AG09319 (cell line): Measurements from ENCODE around the gene C1QA.

Experiments
- DNase-seq: peaks from one replicate; pipeline ENCODE4 v3.0.0-alpha.2; 2010; ENCODE audit warnings: low read depth; ENCODE audit errors: extremely low read depth
- TF ChIP-seq, protein P1 (sequence below): IDR thresholded peaks from 2 replicates; pipeline ENCODE4 v1.5.1; 2011; ENCODE audit warnings: low read depth, mild to moderate bottlenecking, inconsistent platforms, low read length, moderate library complexity

The C1QA gene

DNA sequence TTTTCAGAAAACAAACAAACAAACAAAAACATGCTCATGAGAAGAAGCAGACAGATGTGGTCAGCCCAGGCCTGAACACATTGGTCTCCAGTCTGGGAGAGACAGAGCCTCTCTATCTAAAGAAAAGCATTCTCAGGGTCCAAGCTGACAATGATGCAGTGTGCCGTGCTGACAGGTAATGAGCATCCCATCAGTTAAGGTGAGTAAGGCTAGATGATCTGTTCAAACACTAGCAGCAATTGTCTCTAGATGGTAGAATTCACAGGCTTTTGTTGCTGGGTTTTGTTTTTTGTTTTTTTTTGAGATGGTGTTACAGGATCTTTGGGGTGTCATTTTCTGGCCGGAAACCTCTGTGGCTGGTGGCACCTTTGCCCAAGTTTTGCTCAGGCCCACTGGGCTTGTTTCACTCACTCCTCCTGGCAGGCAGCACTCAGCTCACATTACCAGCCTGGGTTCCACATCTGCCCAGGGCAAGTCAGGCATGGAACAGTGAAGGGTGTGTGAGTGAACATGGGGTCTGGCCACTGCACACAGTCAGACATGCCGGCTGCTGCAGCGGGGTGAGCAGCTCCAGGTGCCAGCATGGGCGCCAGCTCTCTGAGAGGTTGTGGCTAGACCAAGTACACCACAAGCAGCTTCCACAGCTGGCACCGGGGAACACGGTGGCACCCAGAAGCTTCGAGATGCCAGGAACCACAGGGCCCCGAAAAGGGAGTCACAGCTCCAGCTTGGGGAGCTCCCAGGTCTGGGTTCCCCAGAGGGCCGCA, 2.5 kb upstream of the C1QA start:
- DNase-seq = no peak
- TF ChIP-seq, protein P1, sequence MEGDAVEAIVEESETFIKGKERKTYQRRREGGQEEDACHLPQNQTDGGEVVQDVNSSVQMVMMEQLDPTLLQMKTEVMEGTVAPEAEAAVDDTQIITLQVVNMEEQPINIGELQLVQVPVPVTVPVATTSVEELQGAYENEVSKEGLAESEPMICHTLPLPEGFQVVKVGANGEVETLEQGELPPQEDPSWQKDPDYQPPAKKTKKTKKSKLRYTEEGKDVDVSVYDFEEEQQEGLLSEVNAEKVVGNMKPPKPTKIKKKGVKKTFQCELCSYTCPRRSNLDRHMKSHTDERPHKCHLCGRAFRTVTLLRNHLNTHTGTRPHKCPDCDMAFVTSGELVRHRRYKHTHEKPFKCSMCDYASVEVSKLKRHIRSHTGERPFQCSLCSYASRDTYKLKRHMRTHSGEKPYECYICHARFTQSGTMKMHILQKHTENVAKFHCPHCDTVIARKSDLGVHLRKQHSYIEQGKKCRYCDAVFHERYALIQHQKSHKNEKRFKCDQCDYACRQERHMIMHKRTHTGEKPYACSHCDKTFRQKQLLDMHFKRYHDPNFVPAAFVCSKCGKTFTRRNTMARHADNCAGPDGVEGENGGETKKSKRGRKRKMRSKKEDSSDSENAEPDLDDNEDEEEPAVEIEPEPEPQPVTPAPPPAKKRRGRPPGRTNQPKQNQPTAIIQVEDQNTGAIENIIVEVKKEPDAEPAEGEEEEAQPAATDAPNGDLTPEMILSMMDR = no peak

DNA sequence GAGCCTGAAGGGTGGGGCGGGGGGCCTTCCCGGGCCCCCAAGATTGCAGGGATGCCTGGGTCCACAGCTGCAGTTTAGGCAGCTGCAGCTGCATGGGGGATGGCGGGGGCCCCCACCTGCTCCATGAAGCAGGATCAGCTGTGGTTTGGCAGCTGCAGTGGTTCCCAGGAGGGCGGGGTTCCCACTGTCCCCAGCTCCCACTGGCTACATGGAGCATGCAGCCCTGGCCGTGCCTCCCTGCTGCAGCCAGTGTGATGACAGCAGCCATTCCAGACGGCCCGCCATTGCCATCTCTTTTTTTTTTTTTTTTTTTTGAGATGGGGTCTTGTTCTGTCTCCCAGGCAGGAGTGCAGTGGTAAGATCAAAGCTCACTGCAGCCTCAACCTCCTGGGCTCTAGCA, 992 bp upstream of the C1QA start:
- DNase-seq = no peak

DNA sequence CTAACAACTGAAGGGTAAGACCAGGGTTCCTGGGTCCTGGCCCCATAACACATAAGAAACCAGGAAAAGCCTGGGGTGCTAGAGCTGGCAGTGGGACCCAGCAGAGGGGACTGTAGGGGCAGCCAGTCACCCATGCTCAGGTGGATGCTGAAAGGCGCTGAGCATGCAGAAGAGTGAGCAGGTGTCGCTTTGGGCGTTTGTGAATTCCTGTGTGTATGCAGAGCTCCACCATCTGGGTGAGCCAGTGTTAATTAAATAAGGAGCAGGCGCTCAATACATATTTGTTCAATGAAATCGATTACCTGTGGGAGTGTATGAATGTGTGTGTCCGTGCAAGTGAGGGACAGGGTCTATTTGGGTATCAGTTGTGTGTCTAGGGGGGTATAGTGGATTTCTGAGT, 499 bp downstream of the C1QA start:
- DNase-seq = no peak
- TF ChIP-seq, protein P1 = no peak

More for the DNA sequence above, 992 bp upstream of the C1QA start:
- TF ChIP-seq, protein P1 = no peak

DNA sequence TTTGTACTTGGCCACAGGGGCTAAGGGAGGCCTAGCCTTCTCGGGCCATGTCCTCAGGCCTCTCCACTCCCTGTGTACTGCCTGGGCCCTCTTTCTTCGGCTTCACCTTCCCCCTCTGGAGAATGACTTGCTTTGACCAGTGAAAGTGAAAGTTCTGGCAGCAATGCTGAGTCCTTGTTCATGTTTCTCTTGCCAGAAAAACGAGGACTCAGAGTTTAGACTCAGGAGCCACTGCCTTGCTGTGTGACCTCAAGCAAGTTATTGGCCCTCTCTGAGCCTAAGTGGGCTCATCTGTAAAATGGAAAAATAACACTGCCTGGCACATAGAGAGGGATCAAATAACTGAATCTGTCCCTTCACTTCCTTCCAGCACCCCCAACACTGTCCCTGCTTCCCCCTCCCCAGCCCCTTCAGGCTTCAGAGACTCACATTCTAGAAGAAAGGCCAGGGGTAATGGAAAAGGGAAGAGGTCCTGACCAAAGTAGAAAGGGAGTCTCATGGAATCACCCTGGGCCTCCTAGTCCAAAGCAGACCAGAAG, 1.5 kb downstream of the C1QA start:
- TF ChIP-seq, protein P1 = no peak
- no peak for DNase-seq

DNA sequence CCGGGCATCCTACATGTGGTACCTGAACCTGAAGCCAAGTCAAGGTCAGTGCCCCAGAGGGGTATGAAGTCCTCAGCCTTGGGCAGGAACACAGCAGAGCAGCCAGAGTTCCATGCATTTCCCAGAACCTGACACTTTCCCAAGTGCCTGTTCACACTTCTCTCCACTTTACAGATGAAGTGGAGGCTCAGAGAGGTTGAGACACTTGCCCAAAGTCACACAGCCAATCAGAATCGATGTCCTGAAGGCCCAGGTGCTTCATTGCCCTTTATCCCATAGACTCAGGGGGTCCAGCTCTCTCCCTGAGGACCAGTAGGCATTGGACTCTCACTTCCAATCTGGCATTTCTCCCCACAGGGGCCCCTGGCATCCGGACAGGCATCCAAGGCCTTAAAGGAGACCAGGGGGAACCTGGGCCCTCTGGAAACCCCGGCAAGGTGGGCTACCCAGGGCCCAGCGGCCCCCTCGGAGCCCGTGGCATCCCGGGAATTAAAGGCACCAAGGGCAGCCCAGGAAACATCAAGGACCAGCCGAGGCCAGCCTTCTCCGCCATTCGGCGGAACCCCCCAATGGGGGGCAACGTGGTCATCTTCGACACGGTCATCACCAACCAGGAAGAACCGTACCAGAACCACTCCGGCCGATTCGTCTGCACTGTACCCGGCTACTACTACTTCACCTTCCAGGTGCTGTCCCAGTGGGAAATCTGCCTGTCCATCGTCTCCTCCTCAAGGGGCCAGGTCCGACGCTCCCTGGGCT, 2.2 kb downstream of the C1QA start:
- no peak for DNase-seq
- TF ChIP-seq, protein P1 = no peak

DNA sequence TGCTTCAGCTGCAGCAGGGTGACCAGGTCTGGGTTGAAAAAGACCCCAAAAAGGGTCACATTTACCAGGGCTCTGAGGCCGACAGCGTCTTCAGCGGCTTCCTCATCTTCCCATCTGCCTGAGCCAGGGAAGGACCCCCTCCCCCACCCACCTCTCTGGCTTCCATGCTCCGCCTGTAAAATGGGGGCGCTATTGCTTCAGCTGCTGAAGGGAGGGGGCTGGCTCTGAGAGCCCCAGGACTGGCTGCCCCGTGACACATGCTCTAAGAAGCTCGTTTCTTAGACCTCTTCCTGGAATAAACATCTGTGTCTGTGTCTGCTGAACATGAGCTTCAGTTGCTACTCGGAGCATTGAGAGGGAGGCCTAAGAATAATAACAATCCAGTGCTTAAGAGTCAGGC, 2.9 kb downstream of the C1QA start:
- TF ChIP-seq, protein P1 = no peak; the same call in 1 of the 2 replicates
- DNase-seq = no peak

DNA sequence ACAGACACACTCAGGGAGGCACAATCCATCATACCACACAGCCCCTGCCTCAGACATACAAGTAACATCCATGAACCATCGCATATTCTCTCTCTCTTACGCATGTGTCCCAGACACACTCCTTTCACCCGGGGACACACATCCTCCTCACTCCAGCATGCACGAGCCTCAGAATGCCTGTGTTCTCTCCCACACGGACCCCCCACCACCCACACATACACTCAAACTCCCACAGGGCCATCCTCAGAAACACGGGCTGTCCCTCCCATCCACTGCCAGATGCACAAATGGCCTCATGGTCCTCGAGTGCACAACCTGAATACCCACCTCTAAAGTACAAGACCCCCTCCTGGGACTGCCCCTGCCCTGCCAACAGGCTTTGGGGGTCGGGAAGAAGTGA, 4.8 kb downstream of the C1QA start:
- no peak for DNase-seq
- TF ChIP-seq, protein P1 = no peak
